ENCODE measurements around the gene CD9.
"Not testable (repeated sequence)": the region's sequence is repeated elsewhere in the genome, so short reads cannot be mapped to it uniquely, and the experiment has no call there.

The CD9 gene

GRCh38 chr12:6189952-6190598 lies 10.1 kb upstream of the CD9 start:
- Mint-ChIP-seq H3K27me3 (peaks cover 21% of the 10 kb centered on the region), H3K27ac (peak overlapping the region in 1 of 2 donors; percentile 39), H3K4me1 (peaks cover 25% of the 10 kb centered on the region), H3K4me3 (peak overlapping the region; percentile 62 to 73)
- H3K9me3 Mint-ChIP-seq, DNase-seq, ATAC-seq: not testable (repeated sequence)

DNA sequence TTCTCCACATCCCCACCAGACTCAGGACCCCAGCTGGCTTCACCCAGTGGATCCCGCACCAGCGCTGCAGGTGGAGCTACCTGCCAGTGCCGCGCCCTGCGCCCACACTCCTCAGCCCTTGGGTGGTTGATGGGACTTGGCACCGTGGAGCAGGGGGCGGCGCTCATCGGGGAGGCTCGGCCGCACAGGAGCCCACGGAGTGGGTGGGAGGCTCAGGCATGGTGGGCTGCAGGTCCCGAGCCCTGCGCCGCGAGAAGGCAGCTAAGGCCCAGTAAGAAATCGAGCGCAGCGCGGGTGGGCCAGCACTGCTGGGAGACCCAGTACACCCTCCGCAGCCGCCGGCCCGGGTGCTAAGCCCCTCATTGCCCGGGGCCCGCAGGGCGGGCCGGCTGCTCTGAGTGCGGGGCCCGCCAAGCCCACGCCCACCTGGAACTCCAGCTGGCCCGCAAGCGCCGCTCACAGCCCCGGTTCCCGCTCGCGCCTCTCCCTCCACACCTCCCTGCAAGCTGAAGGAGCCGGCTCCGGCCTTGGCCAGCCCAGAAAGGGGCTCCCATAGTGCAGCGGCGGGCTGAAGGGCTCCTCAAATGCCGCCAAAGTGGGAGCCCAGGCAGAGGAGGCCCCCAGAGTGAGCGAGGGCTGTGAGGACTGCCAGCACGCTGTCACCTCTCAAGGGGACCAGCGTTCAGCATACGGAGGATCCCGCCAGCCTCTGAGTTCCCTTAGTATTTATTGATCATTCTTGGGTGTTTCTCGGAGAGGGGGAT lies 9.3 kb upstream of the CD9 start:
- ATAC-seq, H3K9me3 Mint-ChIP-seq, H3K4me3 Mint-ChIP-seq, DNase-seq, H3K27ac Mint-ChIP-seq: not testable (repeated sequence)
- Mint-ChIP-seq H3K4me1 (peaks cover 34% of the 10 kb centered on the region), H3K27me3 (peaks cover 21% of the 10 kb centered on the region)

DNA sequence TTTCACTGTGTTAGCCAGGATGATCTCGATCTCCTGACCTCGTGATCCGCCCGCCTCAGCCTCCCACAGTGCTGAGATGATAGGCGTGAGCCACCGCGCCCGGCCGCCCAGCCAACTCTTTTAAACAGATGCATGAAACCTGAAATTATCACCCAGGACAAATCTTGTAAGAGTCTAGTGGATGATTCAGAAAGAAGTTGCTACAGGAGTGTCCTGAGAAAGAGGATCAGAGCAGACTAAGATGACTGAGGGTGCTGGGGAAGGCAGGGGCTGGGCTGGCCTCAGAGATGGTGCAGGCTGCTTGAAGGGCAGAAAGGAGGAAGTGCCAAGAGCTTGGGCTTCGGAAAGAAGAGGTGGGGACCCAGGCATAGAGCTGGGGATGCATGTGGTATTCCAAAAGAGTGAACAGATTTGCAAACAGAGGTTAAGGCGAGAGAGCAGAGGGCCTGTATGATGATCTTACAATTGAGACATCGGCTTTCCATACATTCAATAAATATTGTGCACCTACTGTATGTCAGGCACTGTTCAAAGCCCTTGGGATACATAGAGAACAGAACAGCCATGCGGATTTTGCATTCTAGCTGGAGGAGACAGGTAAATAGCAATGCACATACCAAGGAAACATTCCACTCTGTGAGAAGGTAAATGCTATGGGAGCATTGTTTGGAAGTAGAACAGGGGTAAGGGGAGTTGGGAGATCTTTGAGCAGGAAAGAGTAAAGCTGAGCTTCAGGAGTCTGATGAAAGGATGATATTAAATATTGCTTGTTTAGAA lies 7.4 kb upstream of the CD9 start:
- Mint-ChIP-seq H3K27ac (peak overlapping the region in 1 of 2 donors; percentile 13), H3K9me3 (no peaks in the 10 kb centered on the region), H3K27me3 (peaks cover 21% of the 10 kb centered on the region), H3K4me1 (peaks cover 39% of the 10 kb centered on the region), H3K4me3 (no peak overlapping the region)
- DNase-seq (no peak), ATAC-seq (no peak)

GRCh38 chr12:6193853-6194815 lies 6.1 kb upstream of the CD9 start:
- no peak for ATAC-seq
- H3K27ac Mint-ChIP-seq, result no peak overlapping the region
- peaks cover 37% of the 10 kb centered on the region for H3K4me1 Mint-ChIP-seq
- H3K9me3 Mint-ChIP-seq, result no peaks in the 10 kb centered on the region
- H3K4me3 Mint-ChIP-seq, result no peak overlapping the region
- DNase-seq, result no peak
- peaks cover 23% of the 10 kb centered on the region for H3K27me3 Mint-ChIP-seq

- Mint-ChIP-seq H3K27me3 (peaks cover 18% of the 10 kb centered on the region), H3K9me3 (no peaks in the 10 kb centered on the region), H3K4me3 (no peak overlapping the region), H3K27ac (no peak overlapping the region), H3K4me1 (peaks cover 33% of the 10 kb centered on the region)
- DNase-seq (peak; percentile 70 to 73), ATAC-seq (peak; percentile 74)
Observed at GRCh38 chr12:6195665-6196535, 4.3 kb upstream of the CD9 start.

DNA sequence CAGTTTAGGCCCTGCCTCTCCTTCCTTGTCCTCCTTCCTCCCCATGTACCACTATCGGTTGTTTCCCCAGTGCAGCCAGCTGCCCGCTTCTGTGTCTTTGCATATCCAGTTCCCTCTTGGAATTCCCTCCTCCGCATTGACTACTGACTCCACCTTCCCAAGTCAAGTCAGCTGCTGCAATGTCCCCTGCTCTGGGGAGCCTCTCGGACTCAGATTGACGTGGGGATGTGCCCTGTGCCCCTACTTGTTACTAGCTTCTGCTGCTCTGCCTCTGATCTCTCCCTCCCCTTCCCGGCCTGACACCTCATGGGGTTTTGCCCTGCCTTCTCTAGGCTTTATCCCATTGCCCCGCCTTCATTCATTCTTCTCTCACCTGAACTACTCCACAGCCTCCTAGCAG lies 2.1 kb upstream of the CD9 start:
- H3K27ac Mint-ChIP-seq, result no peak overlapping the region
- no peak overlapping the region for H3K4me3 Mint-ChIP-seq
- H3K27me3 Mint-ChIP-seq, result peaks cover 39% of the 10 kb centered on the region
- H3K4me1 Mint-ChIP-seq, result peaks cover 50% of the 10 kb centered on the region
- DNase-seq (no peak), ATAC-seq (no peak)
- H3K9me3 Mint-ChIP-seq, result no peaks in the 10 kb centered on the region

DNA sequence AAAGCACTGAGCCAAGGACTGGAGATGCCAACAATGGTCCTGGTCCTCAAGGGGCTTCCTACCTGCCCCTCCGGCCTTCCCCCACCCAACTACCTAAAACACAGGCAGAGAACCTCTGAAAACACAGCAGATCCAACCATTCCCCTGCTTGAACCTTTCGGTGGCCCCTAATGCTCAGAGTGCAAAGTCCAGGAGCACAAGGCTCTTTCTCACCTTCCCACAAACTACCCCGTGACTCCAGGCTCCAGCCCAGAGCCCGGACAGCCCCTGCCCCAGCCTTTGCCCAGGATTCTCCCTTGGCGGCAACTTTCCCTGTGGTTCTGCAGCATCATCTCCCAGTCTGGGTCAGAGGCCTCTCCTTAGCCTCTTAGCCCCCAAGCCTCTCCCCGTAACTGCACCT lies 1.6 kb upstream of the CD9 start:
- ATAC-seq (no peak), DNase-seq (no peak)
- H3K9me3 Mint-ChIP-seq, result no peaks in the 10 kb centered on the region
- no peak overlapping the region for H3K27ac Mint-ChIP-seq
- no peak overlapping the region for H3K4me3 Mint-ChIP-seq
- H3K27me3 Mint-ChIP-seq, result peaks cover 41% of the 10 kb centered on the region
- peaks cover 50% of the 10 kb centered on the region for H3K4me1 Mint-ChIP-seq

DNA sequence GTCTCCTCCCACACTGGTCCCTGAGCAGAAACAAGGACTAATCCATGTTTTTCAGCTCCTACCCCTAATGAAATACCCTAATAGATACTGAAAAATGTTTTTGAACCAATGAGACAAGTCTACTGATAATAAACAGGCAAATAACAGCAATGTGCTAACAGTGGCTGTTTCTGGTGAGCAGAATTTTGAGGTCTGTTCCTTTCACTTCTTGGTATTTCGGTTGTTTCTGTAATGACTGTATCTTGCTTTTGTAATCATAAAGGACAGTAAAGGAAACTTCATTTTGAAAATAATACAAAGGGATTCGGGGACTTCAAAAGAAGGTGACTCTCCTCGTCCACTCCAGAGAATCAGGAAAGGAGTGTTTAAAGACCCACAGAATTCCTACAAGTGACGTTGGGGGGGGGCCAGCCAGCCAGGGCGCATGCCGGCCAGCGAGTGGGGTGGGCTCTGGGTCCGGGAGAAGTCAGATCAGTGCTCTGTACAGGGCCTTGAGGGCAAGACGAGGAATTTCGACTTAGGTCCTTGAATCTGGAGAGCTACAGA lies 1.1 kb upstream of the CD9 start:
- ATAC-seq, result peak; percentile 32
- H3K27me3 Mint-ChIP-seq, result peaks cover 43% of the 10 kb centered on the region
- peak overlapping the region; percentile 71 to 77 for H3K4me3 Mint-ChIP-seq

DNA sequence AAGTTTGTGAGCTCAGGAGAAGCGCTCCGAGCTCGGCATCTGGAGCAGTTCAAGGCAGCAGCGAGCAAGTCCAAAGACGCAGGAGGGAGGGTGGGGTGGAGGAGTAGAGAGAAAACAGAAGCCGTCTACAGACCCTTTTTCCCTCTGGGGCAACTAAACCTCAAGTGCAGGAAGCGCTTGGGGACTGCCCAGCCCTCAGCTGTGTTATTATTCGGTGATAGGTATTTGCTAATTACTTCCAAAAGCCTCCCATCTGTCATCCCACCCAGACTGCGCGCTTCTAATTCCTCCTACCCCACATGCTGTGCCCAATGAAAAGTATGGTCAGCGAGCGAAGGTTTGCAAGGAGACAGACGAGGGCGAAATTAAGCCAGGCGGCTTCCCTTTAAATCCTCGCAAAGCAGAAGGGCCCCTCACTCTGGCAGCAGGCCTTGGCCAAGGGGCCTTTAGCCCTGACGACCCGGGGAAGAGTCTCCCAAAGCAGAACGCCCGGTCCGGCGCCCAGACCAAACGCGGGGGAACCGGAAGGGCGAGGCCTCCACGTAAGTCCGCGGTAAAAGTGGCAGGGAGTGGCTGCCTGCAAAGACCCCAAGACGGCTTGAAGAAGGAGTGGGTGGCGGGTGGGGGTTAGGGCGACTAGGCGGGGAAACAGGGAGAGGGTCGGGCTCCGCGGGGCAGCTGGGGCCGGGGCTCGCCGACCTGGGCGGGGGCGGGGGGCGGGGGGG lies 507 bp upstream of the CD9 start:
- Mint-ChIP-seq H3K27ac (no peak overlapping the region), H3K4me1 (peaks cover 50% of the 10 kb centered on the region), H3K9me3 (no peaks in the 10 kb centered on the region), H3K27me3 (peaks cover 45% of the 10 kb centered on the region), H3K4me3 (peak overlapping the region; percentile 71 to 77)
- DNase-seq (peak; percentile 17 to 19), ATAC-seq (peak; percentile 4)

More for the DNA sequence above, 1.1 kb upstream of the CD9 start:
- no peak for DNase-seq
- peak overlapping the region in 1 of 2 donors; percentile 14 for H3K27ac Mint-ChIP-seq
- H3K4me1 Mint-ChIP-seq, result peaks cover 50% of the 10 kb centered on the region
- no peaks in the 10 kb centered on the region for H3K9me3 Mint-ChIP-seq

DNA sequence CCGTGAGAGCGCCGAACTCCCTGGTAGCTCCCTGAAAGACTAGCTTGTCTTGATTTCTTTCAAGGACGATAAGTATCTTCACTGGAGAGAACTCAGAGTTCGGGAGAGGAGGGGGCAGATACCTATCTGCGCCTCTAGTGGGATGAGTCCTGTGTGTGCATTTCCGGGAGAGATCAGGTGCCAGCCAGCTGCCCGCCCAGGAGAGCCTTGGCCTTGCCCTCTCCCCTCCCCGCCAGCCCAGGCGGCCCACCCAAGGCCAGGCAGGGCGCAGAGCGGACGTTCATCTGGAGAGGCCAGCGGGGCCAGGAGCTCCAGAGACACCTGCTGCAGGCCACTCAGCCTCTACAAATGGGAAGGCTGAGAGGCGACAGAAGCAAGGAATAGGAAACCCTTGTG lies 1.0 kb downstream of the CD9 start:
- DNase-seq, result peak; percentile 14 to 17
- Mint-ChIP-seq H3K27ac (no peak overlapping the region), H3K4me3 (peak overlapping the region; percentile 74 to 82), H3K4me1 (peaks cover 50% of the 10 kb centered on the region), H3K9me3 (no peaks in the 10 kb centered on the region), H3K27me3 (peaks cover 60% of the 10 kb centered on the region)
- ATAC-seq, result peak; percentile 28

DNA sequence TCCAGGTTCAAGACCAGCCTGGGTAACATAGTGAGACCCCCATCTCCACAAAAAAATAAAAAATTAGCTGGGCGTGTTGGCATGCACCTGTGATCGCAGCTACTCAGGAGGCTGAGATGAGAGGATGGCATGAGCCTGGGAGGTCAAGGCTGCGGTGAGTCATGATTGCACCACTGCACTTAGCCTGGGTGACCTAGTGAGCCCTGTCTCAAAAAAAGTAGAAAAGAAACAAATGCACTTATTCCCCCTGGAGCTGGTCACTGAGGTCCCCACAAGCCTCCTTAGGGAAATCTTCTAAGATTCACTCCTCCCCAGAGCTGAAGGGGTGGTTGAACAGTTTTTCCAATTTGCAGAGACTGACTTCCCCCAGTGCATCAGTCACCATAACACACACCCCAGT lies 1.6 kb downstream of the CD9 start:
- Mint-ChIP-seq H3K27me3 (peaks cover 63% of the 10 kb centered on the region), H3K4me1 (peaks cover 47% of the 10 kb centered on the region)

GRCh38 chr12:6202304-6202703 lies 2.1 kb downstream of the CD9 start:
- Mint-ChIP-seq H3K9me3 (no peaks in the 10 kb centered on the region), H3K27me3 (peaks cover 67% of the 10 kb centered on the region), H3K27ac (no peak overlapping the region), H3K4me1 (peaks cover 47% of the 10 kb centered on the region), H3K4me3 (peak overlapping the region; percentile 16 to 50)
- DNase-seq (no peak), ATAC-seq (no peak)

More for the DNA sequence above, 1.6 kb downstream of the CD9 start:
- no peak overlapping the region for H3K27ac Mint-ChIP-seq
- H3K4me3 Mint-ChIP-seq, result peak overlapping the region; percentile 50 to 82
- ATAC-seq (no peak), DNase-seq (no peak)
- H3K9me3 Mint-ChIP-seq, result no peaks in the 10 kb centered on the region

- Mint-ChIP-seq H3K9me3 (no peaks in the 10 kb centered on the region), H3K4me1 (peaks cover 47% of the 10 kb centered on the region), H3K4me3 (no peak overlapping the region), H3K27me3 (peaks cover 71% of the 10 kb centered on the region), H3K27ac (no peak overlapping the region)
- ATAC-seq (no peak), DNase-seq (no peak)
Observed at GRCh38 chr12:6202846-6203245, 2.6 kb downstream of the CD9 start.

Data from stimulated activated naive CD8-positive, alpha-beta T cell treated with anti-CD3 and anti-CD28 coated beads, Interleukin-15, amount 100 ng/mL, for 72 hours (primary cell).